Esophagus squamous epithelium (tissue), 5 donors: ENCODE results near the gene SEC16B. TPM values are rescaled to one million over a fixed set of nuclear protein-coding genes. Genes with fewer than 3 reads are reported as not detected.

Experiments used
- DNase-seq: peaks from one replicate; lab custom pipeline; 2025; lab: John Stamatoyannopoulos, UW
- H3K27ac ChIP-seq, 4 donors: fragments of 200-600 bp; sonication (generic); one replicate each; pipeline ENCODE4 v1.5.1; 2016 to 2019; ENCODE audit warnings: mild to moderate bottlenecking in 1 of 4
- H3K27me3 ChIP-seq, 4 donors: fragments of 200-600 bp; sonication (generic); 1 replicate in 3 of 4; 2 replicates in 1 of 4; pipeline versions ENCODE4 v1.5.1 to v1.6.0; 2017 to 2021; ENCODE audit warnings: antibody characterized with exemption in 1 of 4
- H3K36me3 ChIP-seq, 3 donors: fragments of 200-600 bp; sonication (generic); one replicate each; pipeline ENCODE4 v1.5.1; 2016 to 2019
- H3K4me1 ChIP-seq, 3 donors: fragments of 200-600 bp; sonication (generic); one replicate each; pipeline ENCODE4 v1.5.1; 2017 to 2019
- H3K4me3 ChIP-seq, 4 donors: fragments of 200-600 bp; sonication (generic); 1 replicate in 3 of 4; 2 replicates in 1 of 4; pipeline ENCODE4 v1.5.1; 2016 to 2019; ENCODE audit warnings: mild to moderate bottlenecking in 2 of 4, moderate library complexity in 1 of 4
- H3K9me3 ChIP-seq, 3 donors: fragments of 200-600 bp; sonication (generic); one replicate each; pipeline ENCODE4 v1.5.1; 2016 to 2019
- CTCF ChIP-seq, 6 experiments: fragments of 450-650 bp in 4 of 6; fragments of 200-600 bp in 2 of 6; sonication (generic) in 2 of 6; IDR thresholded peaks; one replicate each; pipeline ENCODE4 v1.5.1; 2016 to 2019; ENCODE audit warnings: antibody characterized with exemption in 6 of 6, mild to moderate bottlenecking in 4 of 6, moderate library complexity in 4 of 6
- POLR2A ChIP-seq, 4 donors: fragments of 450-650 bp; IDR thresholded peaks; one replicate each; pipeline ENCODE4 v1.6.1; 2017; ENCODE audit warnings: antibody characterized with exemption in 4 of 4, mild to moderate bottlenecking in 4 of 4, moderate library complexity in 3 of 4
- WGBS, 2 donors: methylation state at CpG; one replicate each; pipeline ENCODE4 v1.1.5; 2018; 5-methylcytosine and 5-hydroxymethylcytosine counted together
- intact Hi-C: fragments of 100-400 bp; cut with DNase I; formaldehyde crosslinking; loops from one replicate; pipeline ENCODE4 v1.15.0; 2022
- total RNA-seq, 4 donors: library from RNA; depleted of rRNA; stranded (reverse); fragments of >200 nt; gene quantifications; one replicate each; pipeline ENCODE4 v1.1.0, GENCODE V29; 2016
- donor health status: DM: yes; HTN: yes; CAD: no.

The SEC16B gene
- total RNA-seq, 4 donors from 2014 or later, result 0.61 to 2.1 (median 1.3) TPM

- no peak overlapping the region for H3K4me3 ChIP-seq
- no peak overlapping the region for H3K27ac ChIP-seq
- H3K4me1 ChIP-seq, result no peaks in the 10 kb centered on the region
- H3K9me3 ChIP-seq, result no peaks in the 10 kb centered on the region
- DNase-seq, result no peak
- intact Hi-C loops, result no loop called here
- H3K27me3 ChIP-seq, result no peaks in the 10 kb centered on the region
- no peak for TF ChIP-seq POLR2A (IDR thresholded peaks at IDR 0.05)
- TF ChIP-seq CTCF (IDR thresholded peaks at IDR 0.05), result no peak
- 68 to 84% methylated on average over 5 of the region's 5 CpGs for WGBS, 2 donors
- H3K36me3 ChIP-seq, result peaks cover 0 to 28% (median 0%) of the 10 kb centered on the region in 3 donors
Observed at GRCh38 chr1:177969109-177969508, 749 bp downstream of the SEC16B start.

GRCh38 chr1:177966199-177966598, 3.7 kb downstream of the SEC16B start:
- 71 to 77% methylated on average over 2 of the region's 2 CpGs for WGBS, 2 donors
- Histone ChIP-seq H3K27ac (no peak overlapping the region), H3K36me3 (peaks cover 0 to 49% (median 4%) of the 10 kb centered on the region in 3 donors), H3K9me3 (no peaks in the 10 kb centered on the region), H3K27me3 (no peaks in the 10 kb centered on the region), H3K4me1 (no peaks in the 10 kb centered on the region), H3K4me3 (no peak overlapping the region)
- intact Hi-C loops, result no loop called here
- no peak for TF ChIP-seq CTCF (IDR thresholded peaks at IDR 0.05)
- TF ChIP-seq POLR2A (IDR thresholded peaks at IDR 0.05), result no peak
- DNase-seq, result no peak

- no peak for DNase-seq
- Histone ChIP-seq H3K4me3 (no peak overlapping the region), H3K27me3 (no peaks in the 10 kb centered on the region), H3K36me3 (peaks cover 0 to 57% (median 4%) of the 10 kb centered on the region in 3 donors), H3K27ac (no peak overlapping the region), H3K9me3 (no peaks in the 10 kb centered on the region), H3K4me1 (no peaks in the 10 kb centered on the region)
- intact Hi-C loops, result no loop called here
- TF ChIP-seq POLR2A (IDR thresholded peaks at IDR 0.05) (no peak), CTCF (IDR thresholded peaks at IDR 0.05) (no peak)
- WGBS, 2 donors, result 87 to 92% methylated on average over 4 of the region's 4 CpGs
Observed at GRCh38 chr1:177965293-177965692, 4.6 kb downstream of the SEC16B start.

- intact Hi-C loops, result no loop called here
- TF ChIP-seq CTCF (IDR thresholded peaks at IDR 0.05) (no peak), POLR2A (IDR thresholded peaks at IDR 0.05) (no peak)
- Histone ChIP-seq H3K4me3 (no peak overlapping the region), H3K36me3 (peaks cover 0 to 64% (median 4%) of the 10 kb centered on the region in 3 donors), H3K27ac (no peak overlapping the region), H3K9me3 (no peaks in the 10 kb centered on the region), H3K27me3 (no peaks in the 10 kb centered on the region), H3K4me1 (no peaks in the 10 kb centered on the region)
- 89 to 100% methylated on average over 2 to 5 of the region's 5 CpGs for WGBS, 2 donors
- DNase-seq, result no peak
Observed at GRCh38 chr1:177964336-177964735, 5.5 kb downstream of the SEC16B start.

GRCh38 chr1:177960939-177961622, 8.8 kb downstream of the SEC16B start:
- intact Hi-C loops, result no loop called here
- no peak overlapping the region for H3K27ac ChIP-seq
- no peaks in the 10 kb centered on the region for H3K9me3 ChIP-seq
- no peaks in the 10 kb centered on the region for H3K27me3 ChIP-seq
- TF ChIP-seq CTCF (IDR thresholded peaks at IDR 0.05) (no peak), POLR2A (IDR thresholded peaks at IDR 0.05) (no peak)
- no peak overlapping the region for H3K4me3 ChIP-seq
- WGBS, 2 donors, result 84 to 88% methylated on average over 3 of the region's 3 CpGs
- H3K36me3 ChIP-seq, result peaks cover 0 to 58% (median 4%) of the 10 kb centered on the region in 3 donors
- H3K4me1 ChIP-seq, result no peaks in the 10 kb centered on the region
- DNase-seq, result no peak
